WTC11 (cell line): ENCODE measurements around the gene SHTN1.

ENCODE experiments used
- ELF4 ChIP-seq: sonication (generic); formaldehyde crosslinking; IDR thresholded peaks from 2 replicates; pipeline ENCODE4 v1.8.1; 2022; ENCODE audit warnings: low read depth, mild to moderate bottlenecking, moderate library complexity, missing genetic modification reagents
- ESRRA ChIP-seq: sonication (generic); formaldehyde crosslinking; IDR thresholded peaks from 2 replicates; pipeline ENCODE4 v1.8.1; 2022; ENCODE audit warnings: mild to moderate bottlenecking, missing genetic modification reagents, borderline replicate concordance
- FOXJ3 ChIP-seq: sonication (generic); formaldehyde crosslinking; IDR thresholded peaks from 2 replicates; pipeline ENCODE4 v1.9.0; 2021; ENCODE audit warnings: missing genetic modification reagents, mild to moderate bottlenecking, borderline replicate concordance
- FOXP1 ChIP-seq: sonication (generic); formaldehyde crosslinking; IDR thresholded peaks from 2 replicates; pipeline ENCODE4 v1.8.0; 2022; ENCODE audit warnings: missing genetic modification reagents, mild to moderate bottlenecking, moderate library complexity, borderline replicate concordance
- JAZF1 ChIP-seq: fragments of 250-450 bp; sonication (Bioruptor Pico); IDR thresholded peaks from 2 replicates; pipeline ENCODE4 v1.9.0; 2021; ENCODE audit warnings: moderate library complexity, mild to moderate bottlenecking, inconsistent platforms
- NFYB ChIP-seq: sonication (generic); formaldehyde crosslinking; conservative IDR thresholded peaks from 2 replicates; pipeline ENCODE4 v1.8.0; 2022; ENCODE audit warnings: low read depth, missing genetic modification reagents
- TEAD1 ChIP-seq: sonication (generic); formaldehyde crosslinking; IDR thresholded peaks from 2 replicates; pipeline ENCODE4 v1.8.0; 2022; ENCODE audit warnings: mild to moderate bottlenecking, missing genetic modification reagents
- TF ChIP-seq, protein P1 (sequence below): fragments of 200-600 bp; IDR thresholded peaks from 2 replicates; pipeline ENCODE4 v1.8.0; 2022; ENCODE audit warnings: antibody characterized with exemption
- TF ChIP-seq, protein P2 (sequence below): sonication (generic); formaldehyde crosslinking; IDR thresholded peaks from 2 replicates; pipeline ENCODE4 v1.8.0; 2022; ENCODE audit warnings: mild to moderate bottlenecking, missing genetic modification reagents

DNA sequence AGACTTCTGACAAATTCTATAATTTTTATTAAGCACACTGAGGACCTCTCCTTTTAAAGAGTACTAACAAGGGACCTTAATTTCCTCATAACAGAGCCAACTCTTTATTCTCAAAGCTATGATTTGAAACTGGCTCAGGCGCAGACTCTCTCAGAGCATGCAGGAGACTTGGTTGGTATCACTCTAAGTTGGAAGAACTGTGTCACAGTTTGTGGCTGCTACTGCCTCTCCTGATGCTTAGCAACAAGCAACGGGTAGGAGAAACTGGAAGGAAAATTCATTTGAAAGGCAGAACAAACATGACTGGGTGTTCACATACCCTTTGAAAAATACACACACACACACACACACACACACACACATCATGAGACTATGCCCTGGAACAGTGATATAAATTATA lies 122.3 kb downstream of the SHTN1 start:
- TF ChIP-seq ELF4 (CRISPR knock-in tag) = no peak
- no peak for TF ChIP-seq FOXJ3 (CRISPR knock-in tag)
- TF ChIP-seq, protein P1, sequence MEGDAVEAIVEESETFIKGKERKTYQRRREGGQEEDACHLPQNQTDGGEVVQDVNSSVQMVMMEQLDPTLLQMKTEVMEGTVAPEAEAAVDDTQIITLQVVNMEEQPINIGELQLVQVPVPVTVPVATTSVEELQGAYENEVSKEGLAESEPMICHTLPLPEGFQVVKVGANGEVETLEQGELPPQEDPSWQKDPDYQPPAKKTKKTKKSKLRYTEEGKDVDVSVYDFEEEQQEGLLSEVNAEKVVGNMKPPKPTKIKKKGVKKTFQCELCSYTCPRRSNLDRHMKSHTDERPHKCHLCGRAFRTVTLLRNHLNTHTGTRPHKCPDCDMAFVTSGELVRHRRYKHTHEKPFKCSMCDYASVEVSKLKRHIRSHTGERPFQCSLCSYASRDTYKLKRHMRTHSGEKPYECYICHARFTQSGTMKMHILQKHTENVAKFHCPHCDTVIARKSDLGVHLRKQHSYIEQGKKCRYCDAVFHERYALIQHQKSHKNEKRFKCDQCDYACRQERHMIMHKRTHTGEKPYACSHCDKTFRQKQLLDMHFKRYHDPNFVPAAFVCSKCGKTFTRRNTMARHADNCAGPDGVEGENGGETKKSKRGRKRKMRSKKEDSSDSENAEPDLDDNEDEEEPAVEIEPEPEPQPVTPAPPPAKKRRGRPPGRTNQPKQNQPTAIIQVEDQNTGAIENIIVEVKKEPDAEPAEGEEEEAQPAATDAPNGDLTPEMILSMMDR = no peak
- TF ChIP-seq ESRRA (CRISPR knock-in tag) = no peak
- TF ChIP-seq TEAD1 (CRISPR knock-in tag) = no peak
- TF ChIP-seq, protein P2, sequence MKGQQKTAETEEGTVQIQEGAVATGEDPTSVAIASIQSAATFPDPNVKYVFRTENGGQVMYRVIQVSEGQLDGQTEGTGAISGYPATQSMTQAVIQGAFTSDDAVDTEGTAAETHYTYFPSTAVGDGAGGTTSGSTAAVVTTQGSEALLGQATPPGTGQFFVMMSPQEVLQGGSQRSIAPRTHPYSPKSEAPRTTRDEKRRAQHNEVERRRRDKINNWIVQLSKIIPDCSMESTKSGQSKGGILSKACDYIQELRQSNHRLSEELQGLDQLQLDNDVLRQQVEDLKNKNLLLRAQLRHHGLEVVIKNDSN (CRISPR knock-in tag) = no peak
- TF ChIP-seq NFYB (CRISPR knock-in tag) = no peak
- no peak for TF ChIP-seq JAZF1
- no peak for TF ChIP-seq FOXP1 (CRISPR knock-in tag)
